Naive thymus-derived CD4-positive, alpha-beta T cell (primary cell): ENCODE results near the gene ZRANB2. TPM values are rescaled to one million over a fixed set of nuclear protein-coding genes. Genes with fewer than 3 reads are reported as not detected.

Source experiments
- ATAC-seq: fragments of 150-1000 bp; cut with Tn5 transposase; 2 replicates; pipeline ENCODE4 v1.10.0; 2021; ENCODE audit warnings: mild to moderate bottlenecking, moderate library complexity
- CTCF ChIA-PET: fragments of 350-600 bp; sonication (Branson Sonifier 250); formaldehyde crosslinking; loops from one replicate; lab custom pipeline; 2021; ENCODE audit warnings: antibody characterized with exemption; lab: Charles Lee
- POLR2A ChIA-PET: fragments of 350-600 bp; sonication (Branson Sonifier 250); formaldehyde crosslinking; loops from one replicate; lab custom pipeline; 2021; ENCODE audit warnings: antibody characterized with exemption, inconsistent platforms; lab: Charles Lee
- DNase-seq, 9 donors: peaks; one replicate each; pipeline versions ENCODE4 v3.0.0 to v3.0.0-alpha.2; 2020 to 2022; ENCODE audit warnings: mixed read lengths in 1 of 9
- H3K27ac ChIP-seq: one replicate; pipeline ENCODE4 v1.7.0; 2013; ENCODE audit warnings: mild to moderate bottlenecking, low read depth, low read length, moderate library complexity
- H3K27me3 ChIP-seq, 2 donors: one replicate each; pipeline ENCODE4 v1.7.0; 2013; ENCODE audit warnings: low read length in 2 of 2, mild to moderate bottlenecking in 2 of 2, moderate library complexity in 2 of 2; ENCODE audit not compliant: control insufficient read depth in 2 of 2, insufficient read depth in 2 of 2
- H3K36me3 ChIP-seq, 3 experiments: 1 replicate in 2 of 3; 2 replicates in 1 of 3; pipeline ENCODE4 v1.7.0; 2013; ENCODE audit warnings: low read length in 3 of 3, mild to moderate bottlenecking in 3 of 3, moderate library complexity in 1 of 3; ENCODE audit not compliant: insufficient read depth in 3 of 3, control insufficient read depth in 2 of 3
- H3K4me1 ChIP-seq, 2 donors: one replicate each; pipeline ENCODE4 v1.7.0; 2013; ENCODE audit warnings: low read length in 2 of 2, mild to moderate bottlenecking in 2 of 2, moderate library complexity in 1 of 2; ENCODE audit not compliant: control insufficient read depth in 2 of 2, insufficient read depth in 2 of 2
- H3K4me3 ChIP-seq: 2 replicates; pipeline ENCODE4 v1.7.0; 2013; ENCODE audit warnings: mild to moderate bottlenecking, low read length
- H3K9me3 ChIP-seq, 3 experiments: 1 replicate in 2 of 3; 2 replicates in 1 of 3; pipeline ENCODE4 v1.7.0; 2013; ENCODE audit warnings: low read length in 3 of 3; ENCODE audit not compliant: control insufficient read depth in 2 of 3
- H3K27ac Mint-ChIP-seq, 9 donors: one replicate each; pipeline ENCODE4 v1.8.0; 2020 to 2022; ENCODE audit warnings: mixed read lengths in 9 of 9, mild to moderate bottlenecking in 8 of 9, moderate library complexity in 5 of 9, inconsistent platforms in 2 of 9
- H3K27me3 Mint-ChIP-seq, 5 donors: one replicate each; pipeline ENCODE4 v1.8.0; 2021 to 2022; ENCODE audit warnings: mixed read lengths in 5 of 5, mild to moderate bottlenecking in 1 of 5
- H3K36me3 Mint-ChIP-seq, 5 donors: one replicate each; pipeline ENCODE4 v1.8.0; 2020 to 2022; ENCODE audit warnings: mixed read lengths in 5 of 5, mild to moderate bottlenecking in 3 of 5, inconsistent platforms in 1 of 5
- H3K4me1 Mint-ChIP-seq, 7 donors: one replicate each; pipeline ENCODE4 v1.8.0; 2020 to 2022; ENCODE audit warnings: mixed read lengths in 7 of 7, mild to moderate bottlenecking in 3 of 7, inconsistent platforms in 1 of 7
- H3K4me3 Mint-ChIP-seq, 10 donors: one replicate each; pipeline ENCODE4 v1.8.0; 2020 to 2022; ENCODE audit warnings: mild to moderate bottlenecking in 10 of 10, mixed read lengths in 10 of 10, moderate library complexity in 6 of 10, inconsistent platforms in 2 of 10
- H3K9me3 Mint-ChIP-seq, 11 donors: one replicate each; pipeline ENCODE4 v1.8.0; 2020 to 2022; ENCODE audit warnings: mixed read lengths in 11 of 11, mild to moderate bottlenecking in 4 of 11, inconsistent platforms in 1 of 11, moderate library complexity in 1 of 11
- intact Hi-C, 2 donors: fragments of 100-400 bp; cut with micrococcal nuclease; formaldehyde crosslinking; loops; one replicate each; pipeline ENCODE4 v1.15.1; 2023
- polyA plus RNA-seq, 2 donors: library from polyadenylated mRNA; unstranded; fragments of 300-500 nt; fragmentation: Illumina TruSeq; gene quantifications; one replicate each; pipeline ENCODE4 v1.2.3, GENCODE V29; 2021
- total RNA-seq, 6 experiments: library from RNA in 5 of 6; stranded (reverse) in 5 of 6; gene quantifications; 1 replicate in 5 of 6; 2 replicates in 1 of 6; pipeline ENCODE4 v1.2.3 and lab custom pipeline; 2021 to 2026

The ZRANB2 gene
- total and polyA plus RNA-seq, 7 experiments from 2014 or later, result 31.1 to 167 (median 93.3) TPM

GRCh38 chr1:71054281-71054731 is 26.5 kb downstream of the ZRANB2 start:
- CTCF ChIA-PET, result no interaction called here
- Histone ChIP-seq H3K9me3 (no peaks in the 10 kb centered on the region), H3K36me3 (no peaks in the 10 kb centered on the region), H3K27ac (no peak overlapping the region), H3K27me3 (no peaks in the 10 kb centered on the region), H3K4me1 (no peaks in the 10 kb centered on the region), H3K4me3 (no peak overlapping the region)
- Mint-ChIP-seq H3K27me3 (peaks cover 0 to 14% (median 0%) of the 10 kb centered on the region in 5 donors), H3K27ac (no peak overlapping the region), H3K4me1 (peaks cover 0 to 4% (median 4%) of the 10 kb centered on the region in 7 donors), H3K9me3 (no peaks in the 10 kb centered on the region), H3K4me3 (no peak overlapping the region), H3K36me3 (peaks cover 0 to 4% (median 0%) of the 10 kb centered on the region in 5 donors)
- intact Hi-C loops, result loop anchor here (2.0 to 10.0 kb wide), 3 partner anchors 26 to 920 kb away; partner anchors contain the start of gene ZRANB2 (in 1 of the 2)
- ATAC-seq (peak; percentile 11), DNase-seq (no peak)
- POLR2A ChIA-PET, result no interaction called here

- intact Hi-C loops, result loop anchor here (2.0 to 10.0 kb wide), 3 partner anchors 27 to 919 kb away; partner anchors contain the start of gene ZRANB2 (in 1 of the 2)
- Histone ChIP-seq H3K4me3 (no peak overlapping the region), H3K36me3 (no peaks in the 10 kb centered on the region), H3K9me3 (no peaks in the 10 kb centered on the region), H3K27me3 (peaks cover 0 to under 1% of the 10 kb centered on the region in 2 donors), H3K4me1 (no peaks in the 10 kb centered on the region), H3K27ac (no peak overlapping the region)
- DNase-seq (no peak), ATAC-seq (no peak)
- ChIA-PET POLR2A (no interaction called here), CTCF (no interaction called here)
- peaks cover 0 to 19% (median 3%) of the 10 kb centered on the region in 5 donors for H3K27me3 Mint-ChIP-seq
- H3K36me3 Mint-ChIP-seq, result peaks cover 0 to 3% (median 0%) of the 10 kb centered on the region in 5 donors
- H3K4me1 Mint-ChIP-seq, result peaks cover 0 to 4% (median 4%) of the 10 kb centered on the region in 7 donors
- no peaks in the 10 kb centered on the region for H3K9me3 Mint-ChIP-seq
- no peak overlapping the region for H3K4me3 Mint-ChIP-seq
- peak overlapping the region in 1 of 9 donors; percentile 69 for H3K27ac Mint-ChIP-seq
These were observed 27.1 kb downstream of the ZRANB2 start for GRCh38 chr1:71053758-71054157.

DNA sequence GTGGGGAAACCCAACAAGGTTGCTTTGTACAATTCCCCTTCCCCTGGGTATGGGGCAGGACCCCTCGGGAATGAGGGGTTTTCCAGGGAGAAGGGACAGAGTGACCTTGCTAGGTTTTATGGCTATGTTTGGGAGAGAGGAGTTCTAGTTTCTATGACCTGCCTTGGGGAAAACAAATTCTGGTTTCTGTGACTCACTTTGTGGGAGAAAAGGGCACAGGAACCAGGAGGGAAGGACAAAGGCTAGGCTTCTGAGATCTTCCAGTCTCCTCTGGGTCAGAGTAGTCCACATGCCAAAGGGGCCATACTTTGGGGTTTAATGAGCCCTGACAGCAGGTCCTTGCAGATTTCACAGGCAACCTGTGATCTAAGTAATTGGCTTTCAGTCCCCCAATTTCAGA is 27.7 kb downstream of the ZRANB2 start:
- peak overlapping the region in 4 of 9 donors; percentile 6 to 77 (median 48) for H3K27ac Mint-ChIP-seq
- peaks cover 0 to 5% (median 5%) of the 10 kb centered on the region in 7 donors for H3K4me1 Mint-ChIP-seq
- peaks cover under 1 to 25% (median 8%) of the 10 kb centered on the region in 5 donors for H3K27me3 Mint-ChIP-seq
- Histone ChIP-seq H3K36me3 (no peaks in the 10 kb centered on the region), H3K4me1 (no peaks in the 10 kb centered on the region), H3K27me3 (peaks cover 0 to 7% of the 10 kb centered on the region in 2 donors), H3K9me3 (no peaks in the 10 kb centered on the region), H3K27ac (no peak overlapping the region), H3K4me3 (no peak overlapping the region)
- intact Hi-C loops, result loop anchor here in 1 of 2 donors (5.0 to 10.0 kb wide), 2 partner anchors 541 to 918 kb away; no protein-coding TSS in a partner anchor
- no peak overlapping the region for H3K4me3 Mint-ChIP-seq
- peaks cover 0 to 3% (median 0%) of the 10 kb centered on the region in 5 donors for H3K36me3 Mint-ChIP-seq
- H3K9me3 Mint-ChIP-seq, result no peaks in the 10 kb centered on the region
- CTCF ChIA-PET, result no interaction called here
- POLR2A ChIA-PET, result interaction anchor here (0.8 kb wide), 1 partner anchor 28 kb away, joined by 3 read pairs; the partner anchor contains the start of gene ZRANB2
- DNase-seq, result no peak
- no peak for ATAC-seq

DNA sequence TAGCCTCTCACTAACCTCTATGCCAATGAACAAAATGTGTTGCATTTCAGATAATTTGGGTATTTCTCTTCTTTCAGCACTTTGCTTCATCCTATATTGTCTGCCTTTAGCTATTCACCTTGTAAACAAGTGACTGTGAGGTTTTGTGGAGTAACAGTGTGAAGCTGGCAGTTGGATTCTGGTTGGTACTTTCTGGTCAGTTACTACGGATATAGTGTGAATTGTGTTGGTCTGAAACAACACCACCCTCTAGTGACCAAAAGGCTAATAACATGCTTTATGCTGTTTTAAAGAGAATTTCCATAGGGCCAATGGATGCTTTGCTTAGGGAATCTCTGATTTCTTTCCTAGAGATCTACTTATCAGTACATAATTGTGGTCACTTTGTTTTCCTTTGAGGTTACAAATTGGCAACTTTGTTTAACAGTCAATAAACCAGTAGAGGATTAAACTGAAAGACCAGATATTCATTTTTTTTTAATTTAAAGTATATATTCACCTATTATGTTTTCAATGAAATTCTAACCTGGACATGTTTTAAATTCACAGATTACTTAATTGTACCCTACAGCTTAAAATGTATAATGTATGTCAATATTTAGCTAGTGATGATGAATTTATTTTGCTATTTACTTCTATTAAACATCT is 30.8 kb downstream of the ZRANB2 start:
- no peak overlapping the region for H3K4me3 ChIP-seq
- ChIA-PET POLR2A (no interaction called here), CTCF (interaction anchor here (0.6 to 1.6 kb wide), 2 partner anchors 20 to 23 kb away, joined by 5 read pairs; no protein-coding TSS in a partner anchor)
- no peaks in the 10 kb centered on the region for H3K9me3 ChIP-seq
- no peaks in the 10 kb centered on the region for H3K36me3 ChIP-seq
- peaks cover 14 to 15% of the 10 kb centered on the region in 2 donors for H3K27me3 ChIP-seq
- peak; percentile 58 for ATAC-seq
- H3K27ac ChIP-seq, result no peak overlapping the region
- Mint-ChIP-seq H3K36me3 (no peaks in the 10 kb centered on the region), H3K4me3 (no peak overlapping the region), H3K4me1 (peaks cover 6 to 27% (median 20%) of the 10 kb centered on the region in 7 donors), H3K27me3 (peaks cover 27 to 51% (median 34%) of the 10 kb centered on the region in 5 donors), H3K9me3 (peaks cover 0 to 3% (median 0%) of the 10 kb centered on the region in 11 donors), H3K27ac (no peak overlapping the region)
- peak in 6 of 9 donors; percentile 10 to 40 (median 34) for DNase-seq
- H3K4me1 ChIP-seq, result peaks cover 0 to 5% of the 10 kb centered on the region in 2 donors
- intact Hi-C loops, result loop anchor here (1.0 to 10.0 kb wide), 7 partner anchors 31 to 1232 kb away; partner anchors contain the start of genes NEGR1 (in 1 of the 2) and ZRANB2 (in 1 of the 2)

DNA sequence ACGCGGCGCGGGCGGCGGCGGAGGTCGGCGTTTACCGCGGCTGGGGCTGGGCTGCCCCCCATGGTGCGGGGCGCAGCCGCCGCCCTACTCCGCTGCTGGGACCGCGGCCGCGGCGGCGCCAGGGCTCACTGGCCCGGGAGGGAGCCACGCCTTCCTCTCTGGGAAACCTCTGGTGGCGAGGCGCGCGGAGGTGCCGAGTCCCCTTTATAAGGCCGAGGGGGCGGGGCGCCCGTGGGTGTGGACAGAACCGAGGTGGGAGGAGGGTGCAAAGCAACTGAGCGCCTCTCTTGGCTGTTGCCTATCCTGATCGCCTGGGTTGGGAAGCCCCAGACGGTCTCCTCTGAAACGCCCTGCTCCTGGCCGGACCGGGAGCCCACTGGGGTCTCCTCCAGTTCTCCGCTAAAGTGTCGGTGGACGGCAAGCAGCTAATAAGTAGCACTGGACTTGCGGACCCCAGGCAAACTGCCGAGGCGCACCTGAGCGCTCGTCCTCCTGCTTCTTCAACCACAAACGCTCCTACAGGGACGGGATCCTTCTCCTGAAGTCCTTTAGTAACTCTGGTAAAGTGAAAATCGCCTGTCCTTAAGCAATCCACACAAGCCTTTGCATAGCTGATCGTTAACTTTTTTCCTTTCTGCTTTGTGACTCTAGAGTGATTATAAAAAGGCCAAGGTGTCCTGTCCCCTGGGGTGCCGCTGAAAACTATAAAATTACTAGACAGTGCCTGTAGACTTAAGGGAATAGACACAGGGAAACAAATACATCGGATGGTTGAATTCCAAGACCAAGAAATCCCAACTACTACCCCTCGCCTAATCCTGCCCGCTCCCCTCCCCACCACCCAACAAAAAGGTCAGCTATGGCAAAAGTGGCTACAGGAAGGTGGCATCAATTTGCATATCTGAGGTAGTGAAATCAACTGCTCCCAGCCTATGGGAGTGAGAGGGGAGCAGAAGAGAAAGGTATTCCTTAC is 32.9 kb downstream of the ZRANB2 start, which contains the start of gene PTGER3:
Gene PTGER3 (minus strand): TSS at position 182 of the 973 bp plus-strand sequence. CDS start 239 bp downstream, outside the sequence.
- Histone ChIP-seq H3K27me3 (peaks cover 16% of the 10 kb centered on the region in 2 donors), H3K36me3 (no peaks in the 10 kb centered on the region), H3K27ac (no peak within 1 kb of the TSS), H3K4me3 (peak within 1 kb of the TSS; percentile 55), H3K4me1 (peaks cover 0 to 5% of the 10 kb centered on the region in 2 donors), H3K9me3 (no peaks in the 10 kb centered on the region)
- Mint-ChIP-seq H3K27me3 (peaks cover 33 to 57% (median 39%) of the 10 kb centered on the region in 5 donors), H3K36me3 (no peaks in the 10 kb centered on the region), H3K9me3 (peaks cover 0 to 3% (median 0%) of the 10 kb centered on the region in 11 donors), H3K27ac (peak within 1 kb of the TSS in 1 of 9 donors; percentile 38), H3K4me1 (peaks cover 6 to 27% (median 20%) of the 10 kb centered on the region in 7 donors), H3K4me3 (peak within 1 kb of the TSS; percentile 82 to 87 (median 85))
- ATAC-seq, result peak; percentile 50
- peak in 6 of 9 donors; percentile 13 to 65 (median 20) for DNase-seq
- intact Hi-C loops, result loop anchor here in 1 of 2 donors (5.0 kb wide), 1 partner anchor 1234 kb away; the partner anchor contains the start of gene NEGR1
- CTCF ChIA-PET, result no interaction called here
- POLR2A ChIA-PET, result no interaction called here
